ENCODE measurements around the gene PRKN.

Gene PRKN

DNA sequence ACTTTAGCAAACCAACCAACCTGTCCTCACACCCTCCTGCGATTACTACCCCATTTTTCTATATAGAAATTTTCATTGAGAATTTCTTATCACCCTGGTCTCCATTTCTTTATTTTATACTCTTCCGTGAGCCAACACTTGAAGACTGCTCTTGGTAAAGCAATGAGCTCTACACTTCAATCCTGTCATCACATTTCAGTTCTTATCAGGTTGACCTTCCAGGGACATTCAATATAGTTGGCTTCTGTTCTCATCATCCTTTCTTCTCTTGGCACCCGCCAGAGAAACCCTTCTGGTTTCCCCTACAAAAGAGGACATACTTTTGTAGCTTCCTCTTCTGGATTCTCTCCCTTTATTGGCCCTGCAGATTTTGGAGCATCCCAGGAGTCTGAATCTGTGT, 279.3 kb downstream of the PRKN start:
- Histone ChIP-seq H3K4me1 (ENCODE audit: control insufficient read depth, insufficient read depth, low read length) (no peaks in the 10 kb centered on the region), H3K9me3 (ENCODE audit: control insufficient read depth, insufficient read depth, low read depth, low read length) (no peaks in the 10 kb centered on the region), H3K27ac (ENCODE audit: extremely low read depth, low read depth, low read length) (no peak overlapping the region), H3K4me3 (ENCODE audit: low read depth, low read length) (no peak overlapping the region), H3K36me3 (ENCODE audit: control insufficient read depth in 2 of 2, insufficient read depth in 1 of 2, low read length in 2 of 2) (no peaks in the 10 kb centered on the region)
- ChIA-PET POLR2A (no interaction called here), CTCF (no interaction called here)
- no peak for TF ChIP-seq ZNF223 (tag by site-specific recombination; IDR thresholded peaks at IDR 0.05)
- TF ChIP-seq SP2 (tag by site-specific recombination; IDR thresholded peaks at IDR 0.05), result no peak
- TF ChIP-seq, protein P1, sequence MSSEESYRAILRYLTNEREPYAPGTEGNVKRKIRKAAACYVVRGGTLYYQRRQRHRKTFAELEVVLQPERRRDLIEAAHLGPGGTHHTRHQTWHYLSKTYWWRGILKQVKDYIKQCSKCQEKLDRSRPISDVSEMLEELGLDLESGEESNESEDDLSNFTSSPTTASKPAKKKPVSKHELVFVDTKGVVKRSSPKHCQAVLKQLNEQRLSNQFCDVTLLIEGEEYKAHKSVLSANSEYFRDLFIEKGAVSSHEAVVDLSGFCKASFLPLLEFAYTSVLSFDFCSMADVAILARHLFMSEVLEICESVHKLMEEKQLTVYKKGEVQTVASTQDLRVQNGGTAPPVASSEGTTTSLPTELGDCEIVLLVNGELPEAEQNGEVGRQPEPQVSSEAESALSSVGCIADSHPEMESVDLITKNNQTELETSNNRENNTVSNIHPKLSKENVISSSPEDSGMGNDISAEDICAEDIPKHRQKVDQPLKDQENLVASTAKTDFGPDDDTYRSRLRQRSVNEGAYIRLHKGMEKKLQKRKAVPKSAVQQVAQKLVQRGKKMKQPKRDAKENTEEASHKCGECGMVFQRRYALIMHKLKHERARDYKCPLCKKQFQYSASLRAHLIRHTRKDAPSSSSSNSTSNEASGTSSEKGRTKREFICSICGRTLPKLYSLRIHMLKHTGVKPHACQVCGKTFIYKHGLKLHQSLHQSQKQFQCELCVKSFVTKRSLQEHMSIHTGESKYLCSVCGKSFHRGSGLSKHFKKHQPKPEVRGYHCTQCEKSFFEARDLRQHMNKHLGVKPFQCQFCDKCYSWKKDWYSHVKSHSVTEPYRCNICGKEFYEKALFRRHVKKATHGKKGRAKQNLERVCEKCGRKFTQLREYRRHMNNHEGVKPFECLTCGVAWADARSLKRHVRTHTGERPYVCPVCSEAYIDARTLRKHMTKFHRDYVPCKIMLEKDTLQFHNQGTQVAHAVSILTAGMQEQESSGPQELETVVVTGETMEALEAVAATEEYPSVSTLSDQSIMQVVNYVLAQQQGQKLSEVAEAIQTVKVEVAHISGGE (tag by site-specific recombination; conservative IDR thresholded peaks at IDR 0.05; ENCODE audit: low read depth), result no peak
- TF ChIP-seq ZFP3 (tag by site-specific recombination; IDR thresholded peaks at IDR 0.05; ENCODE audit: low read depth), result no peak
- no peak for TF ChIP-seq ZNF184 (tag by site-specific recombination; IDR thresholded peaks at IDR 0.05)
- TF ChIP-seq ZNF350 (tag by site-specific recombination; IDR thresholded peaks at IDR 0.05), result no peak
- TF ChIP-seq, protein P2, sequence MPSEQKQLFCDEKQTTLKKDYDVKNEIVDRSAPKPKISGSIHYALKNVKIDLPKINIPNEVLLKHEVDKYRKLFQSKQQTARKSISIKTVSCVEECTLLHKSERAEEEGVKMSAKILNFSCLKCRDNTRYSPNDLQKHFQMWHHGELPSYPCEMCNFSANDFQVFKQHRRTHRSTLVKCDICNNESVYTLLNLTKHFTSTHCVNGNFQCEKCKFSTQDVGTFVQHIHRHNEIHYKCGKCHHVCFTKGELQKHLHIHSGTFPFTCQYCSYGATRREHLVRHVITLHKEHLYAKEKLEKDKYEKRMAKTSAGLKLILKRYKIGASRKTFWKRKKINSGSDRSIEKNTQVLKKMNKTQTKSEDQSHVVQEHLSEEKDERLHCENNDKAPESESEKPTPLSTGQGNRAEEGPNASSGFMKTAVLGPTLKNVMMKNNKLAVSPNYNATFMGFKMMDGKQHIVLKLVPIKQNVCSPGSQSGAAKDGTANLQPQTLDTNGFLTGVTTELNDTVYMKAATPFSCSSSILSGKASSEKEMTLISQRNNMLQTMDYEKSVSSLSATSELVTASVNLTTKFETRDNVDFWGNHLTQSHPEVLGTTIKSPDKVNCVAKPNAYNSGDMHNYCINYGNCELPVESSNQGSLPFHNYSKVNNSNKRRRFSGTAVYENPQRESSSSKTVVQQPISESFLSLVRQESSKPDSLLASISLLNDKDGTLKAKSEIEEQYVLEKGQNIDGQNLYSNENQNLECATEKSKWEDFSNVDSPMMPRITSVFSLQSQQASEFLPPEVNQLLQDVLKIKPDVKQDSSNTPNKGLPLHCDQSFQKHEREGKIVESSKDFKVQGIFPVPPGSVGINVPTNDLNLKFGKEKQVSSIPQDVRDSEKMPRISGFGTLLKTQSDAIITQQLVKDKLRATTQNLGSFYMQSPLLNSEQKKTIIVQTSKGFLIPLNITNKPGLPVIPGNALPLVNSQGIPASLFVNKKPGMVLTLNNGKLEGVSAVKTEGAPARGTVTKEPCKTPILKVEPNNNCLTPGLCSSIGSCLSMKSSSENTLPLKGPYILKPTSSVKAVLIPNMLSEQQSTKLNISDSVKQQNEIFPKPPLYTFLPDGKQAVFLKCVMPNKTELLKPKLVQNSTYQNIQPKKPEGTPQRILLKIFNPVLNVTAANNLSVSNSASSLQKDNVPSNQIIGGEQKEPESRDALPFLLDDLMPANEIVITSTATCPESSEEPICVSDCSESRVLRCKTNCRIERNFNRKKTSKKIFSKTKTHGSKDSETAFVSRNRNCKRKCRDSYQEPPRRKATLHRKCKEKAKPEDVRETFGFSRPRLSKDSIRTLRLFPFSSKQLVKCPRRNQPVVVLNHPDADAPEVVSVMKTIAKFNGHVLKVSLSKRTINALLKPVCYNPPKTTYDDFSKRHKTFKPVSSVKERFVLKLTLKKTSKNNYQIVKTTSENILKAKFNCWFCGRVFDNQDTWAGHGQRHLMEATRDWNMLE (tag by site-specific recombination; conservative IDR thresholded peaks at IDR 0.05; ENCODE audit: low read depth), result no peak
- TF ChIP-seq, protein P3, sequence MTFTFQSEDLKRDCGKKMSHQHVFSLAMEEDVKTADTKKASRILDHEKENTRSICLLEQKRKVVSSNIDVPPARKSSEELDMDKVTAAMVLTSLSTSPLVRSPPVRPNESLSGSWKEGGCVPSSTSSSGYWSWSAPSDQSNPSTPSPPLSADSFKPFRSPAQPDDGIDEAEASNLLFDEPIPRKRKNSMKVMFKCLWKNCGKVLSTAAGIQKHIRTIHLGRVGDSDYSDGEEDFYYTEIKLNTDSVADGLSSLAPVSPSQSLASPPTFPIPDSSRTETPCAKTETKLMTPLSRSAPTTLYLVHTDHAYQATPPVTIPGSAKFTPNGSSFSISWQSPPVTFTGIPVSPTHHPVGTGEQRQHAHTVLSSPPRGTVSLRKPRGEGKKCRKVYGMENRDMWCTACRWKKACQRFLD (tag by site-specific recombination; IDR thresholded peaks at IDR 0.05), result no peak
- no peak for TF ChIP-seq ZNF792 (tag by site-specific recombination; IDR thresholded peaks at IDR 0.05)
- TF ChIP-seq, protein P4, sequence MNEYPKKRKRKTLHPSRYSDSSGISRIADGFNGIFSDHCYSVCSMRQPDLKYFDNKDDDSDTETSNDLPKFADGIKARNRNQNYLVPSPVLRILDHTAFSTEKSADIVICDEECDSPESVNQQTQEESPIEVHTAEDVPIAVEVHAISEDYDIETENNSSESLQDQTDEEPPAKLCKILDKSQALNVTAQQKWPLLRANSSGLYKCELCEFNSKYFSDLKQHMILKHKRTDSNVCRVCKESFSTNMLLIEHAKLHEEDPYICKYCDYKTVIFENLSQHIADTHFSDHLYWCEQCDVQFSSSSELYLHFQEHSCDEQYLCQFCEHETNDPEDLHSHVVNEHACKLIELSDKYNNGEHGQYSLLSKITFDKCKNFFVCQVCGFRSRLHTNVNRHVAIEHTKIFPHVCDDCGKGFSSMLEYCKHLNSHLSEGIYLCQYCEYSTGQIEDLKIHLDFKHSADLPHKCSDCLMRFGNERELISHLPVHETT (tag by site-specific recombination; IDR thresholded peaks at IDR 0.05), result no peak
- no peak for TF ChIP-seq BCL11B (tag by site-specific recombination; IDR thresholded peaks at IDR 0.05; ENCODE audit: low read depth)
- no peak for TF ChIP-seq ZNF473 (tag by site-specific recombination; IDR thresholded peaks at IDR 0.05)
- no peak for TF ChIP-seq ZNF155 (tag by site-specific recombination; IDR thresholded peaks at IDR 0.05)
- no peak for TF ChIP-seq ZNF585B (tag by site-specific recombination; IDR thresholded peaks at IDR 0.05)

DNA sequence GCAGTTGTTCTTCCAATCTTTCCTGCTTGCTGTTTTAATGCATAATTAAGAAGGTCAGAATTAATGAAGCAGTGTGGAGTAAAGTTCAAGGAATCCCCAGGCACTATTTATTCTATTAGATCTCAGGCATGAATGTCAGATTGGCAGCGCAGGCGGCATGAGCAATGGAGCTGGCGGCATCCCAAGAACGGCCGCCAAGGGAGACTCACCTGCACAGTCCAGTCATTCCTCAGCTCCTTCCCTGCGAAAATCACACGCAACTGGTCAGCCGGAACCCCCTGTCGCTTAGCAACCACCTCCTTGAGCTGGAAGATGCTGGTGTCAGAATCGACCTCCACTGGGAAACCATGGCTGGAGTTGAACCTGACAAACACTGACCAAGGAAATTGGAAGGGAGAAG, 284.5 kb downstream of the PRKN start:
- H3K9me3 ChIP-seq (ENCODE audit: control insufficient read depth, insufficient read depth, low read depth, low read length), result no peaks in the 10 kb centered on the region
- CTCF ChIA-PET, result interaction anchor here (0.7 to 1.3 kb wide), 2 partner anchors 12 to 113 kb away, joined by 3 read pairs; no protein-coding TSS in a partner anchor
- H3K36me3 ChIP-seq (ENCODE audit: control insufficient read depth in 2 of 2, insufficient read depth in 1 of 2, low read length in 2 of 2), result no peaks in the 10 kb centered on the region
- no peak overlapping the region for H3K27ac ChIP-seq (ENCODE audit: extremely low read depth, low read depth, low read length)
- POLR2A ChIA-PET, result no interaction called here
- H3K4me3 ChIP-seq (ENCODE audit: low read depth, low read length), result no peak overlapping the region
- H3K4me1 ChIP-seq (ENCODE audit: control insufficient read depth, insufficient read depth, low read length), result no peaks in the 10 kb centered on the region
- no peak for TF ChIP-seq ZFP37 (tag by site-specific recombination; IDR thresholded peaks at IDR 0.05)
- TF ChIP-seq, protein P5, sequence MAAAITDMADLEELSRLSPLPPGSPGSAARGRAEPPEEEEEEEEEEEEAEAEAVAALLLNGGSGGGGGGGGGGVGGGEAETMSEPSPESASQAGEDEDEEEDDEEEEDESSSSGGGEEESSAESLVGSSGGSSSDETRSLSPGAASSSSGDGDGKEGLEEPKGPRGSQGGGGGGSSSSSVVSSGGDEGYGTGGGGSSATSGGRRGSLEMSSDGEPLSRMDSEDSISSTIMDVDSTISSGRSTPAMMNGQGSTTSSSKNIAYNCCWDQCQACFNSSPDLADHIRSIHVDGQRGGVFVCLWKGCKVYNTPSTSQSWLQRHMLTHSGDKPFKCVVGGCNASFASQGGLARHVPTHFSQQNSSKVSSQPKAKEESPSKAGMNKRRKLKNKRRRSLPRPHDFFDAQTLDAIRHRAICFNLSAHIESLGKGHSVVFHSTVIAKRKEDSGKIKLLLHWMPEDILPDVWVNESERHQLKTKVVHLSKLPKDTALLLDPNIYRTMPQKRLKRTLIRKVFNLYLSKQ (tag by site-specific recombination; IDR thresholded peaks at IDR 0.05; ENCODE audit: borderline replicate concordance), result no peak
- TF ChIP-seq, protein P6, sequence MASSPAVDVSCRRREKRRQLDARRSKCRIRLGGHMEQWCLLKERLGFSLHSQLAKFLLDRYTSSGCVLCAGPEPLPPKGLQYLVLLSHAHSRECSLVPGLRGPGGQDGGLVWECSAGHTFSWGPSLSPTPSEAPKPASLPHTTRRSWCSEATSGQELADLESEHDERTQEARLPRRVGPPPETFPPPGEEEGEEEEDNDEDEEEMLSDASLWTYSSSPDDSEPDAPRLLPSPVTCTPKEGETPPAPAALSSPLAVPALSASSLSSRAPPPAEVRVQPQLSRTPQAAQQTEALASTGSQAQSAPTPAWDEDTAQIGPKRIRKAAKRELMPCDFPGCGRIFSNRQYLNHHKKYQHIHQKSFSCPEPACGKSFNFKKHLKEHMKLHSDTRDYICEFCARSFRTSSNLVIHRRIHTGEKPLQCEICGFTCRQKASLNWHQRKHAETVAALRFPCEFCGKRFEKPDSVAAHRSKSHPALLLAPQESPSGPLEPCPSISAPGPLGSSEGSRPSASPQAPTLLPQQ (tag by site-specific recombination; IDR thresholded peaks at IDR 0.05), result no peak
- TF ChIP-seq ZNF701 (tag by site-specific recombination; IDR thresholded peaks at IDR 0.05), result no peak
- no peak for TF ChIP-seq ZNF133 (tag by site-specific recombination; IDR thresholded peaks at IDR 0.05)
- no peak for TF ChIP-seq ZNF423 (tag by site-specific recombination; IDR thresholded peaks at IDR 0.05)
